ENCODE measurements around the gene UBTD2. TPM values are rescaled to one million over a fixed set of nuclear protein-coding genes. Genes with fewer than 3 reads are reported as not detected.
A peak's percentile ranks its signal among the peaks of the same experiment; 100 is the strongest.

The UBTD2 gene
- total RNA-seq, 4 donors from 2014 or later: 6.0 to 11.4 (median 9.8) TPM

GRCh38 chr5:172189693-172190296, 93.8 kb downstream of the UBTD2 start:
- H3K4me1 ChIP-seq: peaks cover 12 to 14% of the 10 kb centered on the region in 2 donors
- no peak overlapping the region for H3K27ac ChIP-seq
- H3K9me3 ChIP-seq: no peaks in the 10 kb centered on the region
- intact Hi-C loops (cut with DNase I; ENCODE audit: low total_unique reads): no loop called here
- no peak for TF ChIP-seq POLR2A (IDR thresholded peaks at IDR 0.05)
- TF ChIP-seq, protein P1, sequence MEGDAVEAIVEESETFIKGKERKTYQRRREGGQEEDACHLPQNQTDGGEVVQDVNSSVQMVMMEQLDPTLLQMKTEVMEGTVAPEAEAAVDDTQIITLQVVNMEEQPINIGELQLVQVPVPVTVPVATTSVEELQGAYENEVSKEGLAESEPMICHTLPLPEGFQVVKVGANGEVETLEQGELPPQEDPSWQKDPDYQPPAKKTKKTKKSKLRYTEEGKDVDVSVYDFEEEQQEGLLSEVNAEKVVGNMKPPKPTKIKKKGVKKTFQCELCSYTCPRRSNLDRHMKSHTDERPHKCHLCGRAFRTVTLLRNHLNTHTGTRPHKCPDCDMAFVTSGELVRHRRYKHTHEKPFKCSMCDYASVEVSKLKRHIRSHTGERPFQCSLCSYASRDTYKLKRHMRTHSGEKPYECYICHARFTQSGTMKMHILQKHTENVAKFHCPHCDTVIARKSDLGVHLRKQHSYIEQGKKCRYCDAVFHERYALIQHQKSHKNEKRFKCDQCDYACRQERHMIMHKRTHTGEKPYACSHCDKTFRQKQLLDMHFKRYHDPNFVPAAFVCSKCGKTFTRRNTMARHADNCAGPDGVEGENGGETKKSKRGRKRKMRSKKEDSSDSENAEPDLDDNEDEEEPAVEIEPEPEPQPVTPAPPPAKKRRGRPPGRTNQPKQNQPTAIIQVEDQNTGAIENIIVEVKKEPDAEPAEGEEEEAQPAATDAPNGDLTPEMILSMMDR (IDR thresholded peaks at IDR 0.05 in 4 of 5, conservative IDR thresholded peaks at IDR 0.05 in 1 of 5): no peak
- no peaks in the 10 kb centered on the region for H3K36me3 ChIP-seq
- ATAC-seq (no peak), DNase-seq (no peak)
- in situ Hi-C loops (cut with MboI; ENCODE audit: low sequenced_read_pairs in 4 of 4): loop anchor here (5.0 to 25.0 kb wide), 6 partner anchors 77 to 105 kb away; partner anchors contain the start of gene UBTD2 (in 2 of the 4)
- no peaks in the 10 kb centered on the region for H3K27me3 ChIP-seq
- no peak overlapping the region for H3K4me3 ChIP-seq

GRCh38 chr5:172188893-172189692, 94.5 kb downstream of the UBTD2 start:
- Histone ChIP-seq H3K27ac (peak overlapping the region in 3 of 4 donors; percentile 79 to 88 (median 86)), H3K9me3 (no peaks in the 10 kb centered on the region), H3K4me3 (peak overlapping the region; percentile 57 to 87 (median 86)), H3K36me3 (no peaks in the 10 kb centered on the region), H3K4me1 (peaks cover 12 to 14% of the 10 kb centered on the region in 2 donors), H3K27me3 (no peaks in the 10 kb centered on the region)
- in situ Hi-C loops (cut with MboI; ENCODE audit: low sequenced_read_pairs in 4 of 4) (loop anchor here in 3 of 4 donors (5.0 to 25.0 kb wide), 3 partner anchors 77 to 98 kb away; partner anchors contain the start of gene UBTD2 (in 2 of the 3)), intact Hi-C loops (cut with DNase I; ENCODE audit: low total_unique reads) (loop anchor here (1.0 kb wide), 3 partner anchors 82 to 104 kb away; partner anchors contain the start of gene UBTD2)
- DNase-seq: no peak
- no peak for ATAC-seq
- TF ChIP-seq, protein P1 (IDR thresholded peaks at IDR 0.05 in 4 of 5, conservative IDR thresholded peaks at IDR 0.05 in 1 of 5): no peak
- no peak for TF ChIP-seq POLR2A (IDR thresholded peaks at IDR 0.05)

DNA sequence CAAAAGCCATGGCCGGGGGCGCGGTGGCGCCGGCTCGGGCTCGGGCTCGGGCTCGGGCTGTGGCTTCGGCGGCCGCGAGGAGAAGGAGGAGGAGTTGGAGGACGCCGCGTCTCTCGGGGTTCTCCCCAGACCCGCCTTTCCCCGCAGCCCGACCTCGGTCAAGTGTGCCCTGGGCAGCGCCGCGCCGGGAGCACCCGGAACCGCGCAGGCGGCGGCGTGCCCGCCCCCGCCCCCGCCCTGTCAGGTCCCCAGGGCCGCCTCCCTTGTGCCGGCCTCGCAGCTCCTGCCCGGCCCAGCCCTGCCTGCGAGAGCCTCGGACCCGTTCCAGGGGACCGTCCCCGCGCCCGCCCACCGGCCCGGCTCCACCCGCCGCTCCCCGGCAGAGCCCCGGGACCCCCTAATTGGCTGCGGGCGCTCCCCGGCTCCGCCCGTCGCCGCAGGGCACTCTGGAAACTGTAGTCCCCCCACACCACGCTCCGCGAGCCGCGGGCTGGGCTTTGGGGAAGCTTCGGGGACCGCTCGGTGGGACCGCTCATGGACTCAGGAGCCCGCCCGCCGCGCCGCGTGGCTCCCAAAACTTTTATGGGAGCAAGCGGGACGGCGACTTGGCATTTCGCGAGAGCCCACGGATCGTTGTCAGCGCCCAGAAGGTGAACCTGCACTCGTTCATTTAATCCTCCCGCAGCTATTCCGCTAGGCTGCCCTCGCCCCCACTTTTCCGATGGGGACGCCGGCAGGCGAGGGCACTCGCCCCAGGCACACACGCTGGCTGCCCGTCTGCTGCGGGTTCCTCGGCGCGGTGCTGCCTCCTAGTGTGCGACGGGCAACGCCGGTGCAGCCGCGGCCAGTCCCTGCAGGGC, 95.3 kb downstream of the UBTD2 start, which contains the start of gene STK10:
STK10 (minus strand) TSS at position 192 of the 860 bp plus-strand sequence; CDS start at position 10, 182 bp downstream.
- in situ Hi-C loops (cut with MboI; ENCODE audit: low sequenced_read_pairs in 4 of 4) (loop anchor here in 3 of 4 donors (5.0 to 25.0 kb wide), 3 partner anchors 76 to 99 kb away; partner anchors contain the start of gene UBTD2 (in 2 of the 3)), intact Hi-C loops (cut with DNase I; ENCODE audit: low total_unique reads) (loop anchor here (1.0 kb wide), 3 partner anchors 81 to 105 kb away; partner anchors contain the start of gene UBTD2)
- peaks cover 14 to 15% of the 10 kb centered on the region in 2 donors for H3K4me1 ChIP-seq

More for the DNA sequence above, 95.3 kb downstream of the UBTD2 start, which contains the start of gene STK10:
- peak; percentile 88 to 90 for ATAC-seq
- Histone ChIP-seq H3K27me3 (no peaks in the 10 kb centered on the region), H3K9me3 (no peaks in the 10 kb centered on the region), H3K36me3 (no peaks in the 10 kb centered on the region), H3K27ac (peak within 1 kb of the TSS; percentile 79 to 88 (median 84)), H3K4me3 (peak within 1 kb of the TSS; percentile 57 to 87 (median 86))
- DNase-seq: peak; percentile 80 to 87
- TF ChIP-seq, protein P1 (IDR thresholded peaks at IDR 0.05 in 4 of 5, conservative IDR thresholded peaks at IDR 0.05 in 1 of 5): peak; percentile 80 to 94 (median 84)
- peak; percentile 68 to 71 for TF ChIP-seq POLR2A (IDR thresholded peaks at IDR 0.05)

Measured in gastrocnemius medialis (tissue), 4 donors.